WERI-Rb-1 (cell line): ENCODE results near the gene TYW5.

Experiments
- DNase-seq: peaks from one replicate; pipeline ENCODE4 v3.0.0-alpha.2; 2020
- H3K27ac ChIP-seq: fragments of 250-450 bp; sonication (Bioruptor Pico); 2 replicates; pipeline ENCODE4 v1.5.1; 2020; ENCODE audit warnings: mild to moderate bottlenecking, moderate library complexity
- H3K27me3 ChIP-seq: fragments of 250-450 bp; sonication (Bioruptor Pico); 2 replicates; pipeline ENCODE4 v1.5.1; 2021; ENCODE audit warnings: mild to moderate bottlenecking, low read depth, moderate library complexity; ENCODE audit not compliant: insufficient read depth, severe bottlenecking
- H3K36me3 ChIP-seq: fragments of 250-450 bp; sonication (Bioruptor Pico); 2 replicates; pipeline ENCODE4 v1.5.1; 2020; ENCODE audit warnings: mild to moderate bottlenecking, moderate library complexity
- H3K4me3 ChIP-seq: 2 replicates; pipeline ENCODE4 v1.5.1; 2011; ENCODE audit warnings: low read depth, mild to moderate bottlenecking, control low read depth, low read length
- H3K9me3 ChIP-seq: fragments of 250-450 bp; sonication (Bioruptor Pico); 2 replicates; pipeline ENCODE4 v1.5.1; 2021; ENCODE audit warnings: mild to moderate bottlenecking, moderate library complexity; ENCODE audit not compliant: severe bottlenecking
- TF ChIP-seq, protein P1 (sequence below): IDR thresholded peaks from 2 replicates; pipeline ENCODE4 v1.5.1; 2011; ENCODE audit warnings: low read depth, mild to moderate bottlenecking, control low read depth, inconsistent platforms, low read length

The TYW5 gene

DNA sequence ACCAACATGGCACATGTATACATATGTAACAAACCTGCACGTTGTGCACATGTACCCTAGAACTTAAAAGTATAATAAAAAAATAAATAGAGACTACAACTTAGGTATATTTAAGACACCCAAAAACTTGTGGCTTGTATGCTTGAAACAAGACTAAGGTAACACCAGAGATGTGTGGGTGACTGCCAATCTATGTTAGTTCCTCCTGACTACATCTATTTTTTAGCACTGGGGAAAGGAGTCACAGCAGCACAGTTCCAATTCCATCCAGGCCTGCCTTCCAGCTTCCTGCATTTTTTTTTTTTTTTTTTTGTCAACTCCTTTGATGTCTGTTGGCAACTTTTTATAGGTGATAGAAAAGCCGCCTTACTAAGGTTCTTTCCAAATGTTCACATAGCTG lies 26.0 kb downstream of the TYW5 start:
- TF ChIP-seq, protein P1, sequence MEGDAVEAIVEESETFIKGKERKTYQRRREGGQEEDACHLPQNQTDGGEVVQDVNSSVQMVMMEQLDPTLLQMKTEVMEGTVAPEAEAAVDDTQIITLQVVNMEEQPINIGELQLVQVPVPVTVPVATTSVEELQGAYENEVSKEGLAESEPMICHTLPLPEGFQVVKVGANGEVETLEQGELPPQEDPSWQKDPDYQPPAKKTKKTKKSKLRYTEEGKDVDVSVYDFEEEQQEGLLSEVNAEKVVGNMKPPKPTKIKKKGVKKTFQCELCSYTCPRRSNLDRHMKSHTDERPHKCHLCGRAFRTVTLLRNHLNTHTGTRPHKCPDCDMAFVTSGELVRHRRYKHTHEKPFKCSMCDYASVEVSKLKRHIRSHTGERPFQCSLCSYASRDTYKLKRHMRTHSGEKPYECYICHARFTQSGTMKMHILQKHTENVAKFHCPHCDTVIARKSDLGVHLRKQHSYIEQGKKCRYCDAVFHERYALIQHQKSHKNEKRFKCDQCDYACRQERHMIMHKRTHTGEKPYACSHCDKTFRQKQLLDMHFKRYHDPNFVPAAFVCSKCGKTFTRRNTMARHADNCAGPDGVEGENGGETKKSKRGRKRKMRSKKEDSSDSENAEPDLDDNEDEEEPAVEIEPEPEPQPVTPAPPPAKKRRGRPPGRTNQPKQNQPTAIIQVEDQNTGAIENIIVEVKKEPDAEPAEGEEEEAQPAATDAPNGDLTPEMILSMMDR: no peak
- no peak for DNase-seq
- no peaks in the 10 kb centered on the region for H3K9me3 ChIP-seq
- no peak overlapping the region for H3K27ac ChIP-seq
- H3K36me3 ChIP-seq: peaks cover 32% of the 10 kb centered on the region
- no peaks in the 10 kb centered on the region for H3K27me3 ChIP-seq
- no peak overlapping the region for H3K4me3 ChIP-seq

DNA sequence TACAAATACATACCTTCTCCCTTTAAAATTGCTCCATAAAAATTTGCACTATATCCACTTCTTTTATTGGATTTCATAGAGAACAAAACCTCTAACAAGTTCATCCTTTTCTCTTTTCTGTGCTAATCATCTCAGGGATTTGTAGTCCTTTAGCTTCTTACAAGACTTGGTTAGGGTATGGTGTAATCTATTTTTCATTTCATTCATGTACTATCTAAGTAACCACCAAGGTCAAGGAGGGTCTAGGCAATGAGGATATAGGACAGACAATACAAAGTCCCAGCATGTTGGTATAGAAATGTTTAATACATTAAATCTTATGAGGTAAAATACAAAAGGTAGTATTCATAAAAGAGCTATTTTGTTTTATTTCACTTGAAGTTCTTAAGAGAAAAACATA lies 26.7 kb downstream of the TYW5 start:
- peaks cover 32% of the 10 kb centered on the region for H3K36me3 ChIP-seq
- DNase-seq: no peak
- TF ChIP-seq, protein P1: no peak

DNA sequence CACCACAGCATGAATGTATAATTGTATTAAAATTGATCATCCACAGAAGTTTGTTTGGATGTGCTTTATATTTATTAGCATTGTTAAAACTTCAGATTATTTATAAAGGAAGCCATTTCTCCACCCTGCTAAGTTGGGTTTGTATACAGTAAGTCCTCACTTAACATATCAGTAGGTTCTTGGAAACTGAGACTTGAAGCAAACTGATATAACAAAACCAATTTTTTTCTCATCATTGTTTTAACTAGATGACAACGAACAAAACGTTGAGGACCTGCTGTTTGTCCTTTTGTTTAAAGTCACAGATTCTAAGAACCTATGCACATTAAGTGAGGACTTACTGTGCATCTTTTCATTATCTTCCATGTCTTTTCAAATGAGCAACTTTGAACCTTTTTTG lies 27.1 kb downstream of the TYW5 start:
- no peaks in the 10 kb centered on the region for H3K27me3 ChIP-seq
- TF ChIP-seq, protein P1: no peak
- H3K27ac ChIP-seq: no peak overlapping the region
- DNase-seq: no peak
- no peaks in the 10 kb centered on the region for H3K9me3 ChIP-seq
- H3K4me3 ChIP-seq: no peak overlapping the region
- peaks cover 32% of the 10 kb centered on the region for H3K36me3 ChIP-seq

More for the DNA sequence above, 26.7 kb downstream of the TYW5 start:
- Histone ChIP-seq H3K9me3 (no peaks in the 10 kb centered on the region), H3K27ac (no peak overlapping the region), H3K27me3 (no peaks in the 10 kb centered on the region), H3K4me3 (no peak overlapping the region)

DNA sequence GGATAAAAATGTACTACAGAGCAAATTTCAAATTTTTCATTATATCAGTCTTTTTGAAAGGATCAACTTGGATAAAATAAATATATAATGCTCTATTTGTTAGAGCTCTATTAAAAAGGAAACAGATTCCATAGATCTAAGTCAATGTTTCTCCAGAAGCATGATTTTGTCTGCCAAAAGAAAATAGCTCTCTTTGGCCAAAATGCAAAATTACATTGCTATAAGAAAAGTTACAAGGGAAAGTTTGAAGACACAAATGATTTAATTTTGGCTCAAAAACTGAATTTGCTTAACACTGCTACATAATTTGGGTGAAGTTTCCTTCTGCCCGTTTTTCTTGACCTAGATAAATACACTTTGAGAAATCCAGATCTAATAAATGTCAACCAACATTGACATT lies 28.5 kb downstream of the TYW5 start:
- Histone ChIP-seq H3K4me3 (no peak overlapping the region), H3K36me3 (peaks cover 21% of the 10 kb centered on the region)
- TF ChIP-seq, protein P1: no peak

DNA sequence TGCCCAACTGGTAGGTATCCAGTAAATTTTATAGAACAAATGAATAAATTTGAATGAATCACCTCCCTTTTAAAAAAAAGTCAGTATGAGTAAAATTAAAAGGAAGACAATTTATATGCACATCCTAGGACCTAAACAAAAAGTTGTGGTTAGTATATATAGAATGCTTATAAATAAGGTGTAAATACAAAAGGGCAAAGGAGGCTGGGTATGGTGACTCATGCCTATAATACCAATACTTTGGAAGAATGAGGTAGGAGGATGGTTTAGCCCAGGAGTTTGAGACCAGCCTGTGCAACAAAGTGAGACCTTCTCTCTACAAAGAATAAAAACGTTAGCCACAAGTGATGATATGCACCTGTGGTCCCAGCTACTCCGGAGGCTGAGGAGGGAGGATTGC lies 31.4 kb downstream of the TYW5 start:
- H3K9me3 ChIP-seq: no peaks in the 10 kb centered on the region
- H3K4me3 ChIP-seq: no peak overlapping the region
- H3K27me3 ChIP-seq: no peaks in the 10 kb centered on the region
- H3K36me3 ChIP-seq: peaks cover 29% of the 10 kb centered on the region
- no peak for DNase-seq
- H3K27ac ChIP-seq: no peak overlapping the region
- TF ChIP-seq, protein P1: no peak

More for the DNA sequence above, 28.5 kb downstream of the TYW5 start:
- Histone ChIP-seq H3K27ac (no peak overlapping the region), H3K9me3 (no peaks in the 10 kb centered on the region), H3K27me3 (no peaks in the 10 kb centered on the region)
- DNase-seq: no peak

DNA sequence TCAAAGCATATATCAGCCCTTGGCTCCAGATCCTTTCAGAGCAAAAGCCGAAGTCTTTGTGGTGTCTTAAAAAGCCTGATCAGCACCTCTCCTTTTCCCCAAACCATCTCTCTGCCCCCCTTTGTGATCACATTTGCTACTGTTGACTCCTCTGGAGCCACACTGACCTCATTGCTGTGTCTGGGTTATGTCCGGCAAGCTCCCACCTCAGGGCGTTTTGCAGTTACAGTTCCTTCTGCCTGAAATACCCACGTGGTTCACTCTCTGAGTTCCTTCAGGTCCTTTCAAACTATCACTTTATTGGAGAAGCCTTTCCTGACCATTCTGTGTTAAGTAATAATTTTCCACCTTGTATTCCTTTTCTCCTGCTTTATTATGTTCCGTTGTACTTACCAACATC lies 32.4 kb downstream of the TYW5 start:
- no peak overlapping the region for H3K27ac ChIP-seq

More for the DNA sequence above, 32.4 kb downstream of the TYW5 start:
- no peak overlapping the region for H3K4me3 ChIP-seq
- no peaks in the 10 kb centered on the region for H3K9me3 ChIP-seq
- no peak for DNase-seq
- H3K36me3 ChIP-seq: peaks cover 40% of the 10 kb centered on the region
- H3K27me3 ChIP-seq: no peaks in the 10 kb centered on the region
- TF ChIP-seq, protein P1: no peak
